Activated T-helper 2 cell treated with anti-CD3 and anti-CD28 coated beads, Interferon-gamma antibody, Interleukin-2, Interleukin-4, amounts not matched to agents 10 μg/mL and 5 μg/mL and 100 μg/mL, durations not matched to agents 14 hours and 24 hours and 36 hours (primary cell): ENCODE data around the gene MAP2K5. TPM values are rescaled to one million over a fixed set of nuclear protein-coding genes. Genes with fewer than 3 reads are reported as not detected.

Source experiments
- DNase-seq: peaks from one replicate; pipeline ENCODE4 v3.0.0; 2021; ENCODE audit warnings: low spot score
- H3K27ac Mint-ChIP-seq: one replicate; pipeline ENCODE4 v1.8.0; 2021; ENCODE audit warnings: mixed read lengths
- H3K27me3 Mint-ChIP-seq: one replicate; pipeline ENCODE4 v1.8.0; 2021; ENCODE audit warnings: low read depth, mixed read lengths
- H3K36me3 Mint-ChIP-seq: one replicate; pipeline ENCODE4 v1.8.0; 2021; ENCODE audit warnings: low read depth, mixed read lengths
- H3K4me1 Mint-ChIP-seq: one replicate; pipeline ENCODE4 v1.8.0; 2021; ENCODE audit warnings: low read depth, mixed read lengths
- H3K4me3 Mint-ChIP-seq: one replicate; pipeline ENCODE4 v1.8.0; 2021; ENCODE audit warnings: low read depth, mild to moderate bottlenecking, moderate library complexity, mixed read lengths
- H3K9me3 Mint-ChIP-seq: one replicate; pipeline ENCODE4 v1.8.0; 2021; ENCODE audit warnings: mixed read lengths
- intact Hi-C: fragments of 100-400 bp; cut with micrococcal nuclease; formaldehyde crosslinking; loops from one replicate; pipeline ENCODE4 v1.15.1; 2023
- total RNA-seq: library from RNA; stranded (reverse); gene quantifications from 2 replicates; pipeline ENCODE4 v1.2.3, GENCODE V29; 2022

Gene MAP2K5
- total RNA-seq, 1 donor from 2014 or later = 25.9 TPM

GRCh38 chr15:67840749-67841512, 298.4 kb downstream of the MAP2K5 start:
- peaks cover 22% of the 10 kb centered on the region for H3K4me1 Mint-ChIP-seq
- intact Hi-C loops = loop anchor here (2.0 to 5.0 kb wide), 4 partner anchors 319 to 1139 kb away; partner anchors contain the start of genes C15orf61, FEM1B, SMAD3 and SMAD6
- no peaks in the 10 kb centered on the region for H3K36me3 Mint-ChIP-seq
- peaks cover 27% of the 10 kb centered on the region for H3K27me3 Mint-ChIP-seq
- no peak for DNase-seq
- H3K27ac Mint-ChIP-seq = peak overlapping the region; percentile 93
- peak overlapping the region; percentile 86 for H3K4me3 Mint-ChIP-seq
- H3K9me3 Mint-ChIP-seq = no peaks in the 10 kb centered on the region

GRCh38 chr15:67841513-67841762, 298.9 kb downstream of the MAP2K5 start:
- intact Hi-C loops = loop anchor here (2.0 to 5.0 kb wide), 4 partner anchors 319 to 1139 kb away; partner anchors contain the start of genes C15orf61, FEM1B, SMAD3 and SMAD6
- H3K4me3 Mint-ChIP-seq = peak overlapping the region; percentile 86
- H3K9me3 Mint-ChIP-seq = no peaks in the 10 kb centered on the region
- no peak for DNase-seq
- H3K4me1 Mint-ChIP-seq = peaks cover 18% of the 10 kb centered on the region
- H3K36me3 Mint-ChIP-seq = no peaks in the 10 kb centered on the region
- H3K27ac Mint-ChIP-seq = no peak overlapping the region
- H3K27me3 Mint-ChIP-seq = peaks cover 23% of the 10 kb centered on the region

- intact Hi-C loops = loop anchor here (5.0 kb wide), 3 partner anchors 321 to 1141 kb away; partner anchors contain the start of genes C15orf61, SMAD3 and SMAD6
- no peak overlapping the region for H3K27ac Mint-ChIP-seq
- H3K36me3 Mint-ChIP-seq = no peaks in the 10 kb centered on the region
- H3K9me3 Mint-ChIP-seq = no peaks in the 10 kb centered on the region
- no peak for DNase-seq
- H3K27me3 Mint-ChIP-seq = peaks cover 21% of the 10 kb centered on the region
- H3K4me3 Mint-ChIP-seq = no peak overlapping the region
- H3K4me1 Mint-ChIP-seq = peaks cover 18% of the 10 kb centered on the region
Measured at GRCh38 chr15:67843092-67843501, 300.6 kb downstream of the MAP2K5 start.

- Mint-ChIP-seq H3K36me3 (no peaks in the 10 kb centered on the region), H3K4me3 (no peak overlapping the region)
- intact Hi-C loops = loop anchor here (5.0 kb wide), 3 partner anchors 321 to 1141 kb away; partner anchors contain the start of genes C15orf61, SMAD3 and SMAD6
Measured at GRCh38 chr15:67843571-67844387, 301.3 kb downstream of the MAP2K5 start.

DNA sequence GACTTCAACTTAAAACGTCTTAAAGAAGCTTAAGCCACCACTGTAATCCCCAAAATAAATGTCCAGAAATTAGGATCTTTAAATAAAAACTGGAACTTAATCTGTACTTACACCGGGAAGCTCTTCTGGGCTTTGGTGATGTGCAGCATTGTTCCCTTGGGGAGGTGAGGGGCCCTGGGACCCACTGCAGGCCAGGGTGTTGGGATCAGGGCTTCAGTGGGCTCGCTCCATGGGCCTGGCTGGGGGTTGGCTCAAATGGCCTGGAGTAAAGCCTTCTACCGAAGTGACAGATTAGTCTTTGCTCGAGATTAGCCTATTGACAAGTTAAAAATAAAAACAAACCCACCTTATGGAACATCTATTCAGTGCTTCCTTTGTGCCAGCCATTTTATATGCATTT, 303.5 kb downstream of the MAP2K5 start:
- Mint-ChIP-seq H3K4me1 (peaks cover 6% of the 10 kb centered on the region), H3K9me3 (no peaks in the 10 kb centered on the region), H3K27ac (no peak overlapping the region), H3K36me3 (no peaks in the 10 kb centered on the region), H3K27me3 (peaks cover 21% of the 10 kb centered on the region), H3K4me3 (no peak overlapping the region)
- no peak for DNase-seq
- intact Hi-C loops = no loop called here

More at GRCh38 chr15:67843571-67844387, 301.3 kb downstream of the MAP2K5 start:
- Mint-ChIP-seq H3K9me3 (no peaks in the 10 kb centered on the region), H3K27ac (no peak overlapping the region), H3K4me1 (peaks cover 15% of the 10 kb centered on the region), H3K27me3 (peaks cover 22% of the 10 kb centered on the region)
- DNase-seq = no peak

GRCh38 chr15:67849538-67849937, 307.0 kb downstream of the MAP2K5 start:
- no peak overlapping the region for H3K27ac Mint-ChIP-seq
- peaks cover 20% of the 10 kb centered on the region for H3K27me3 Mint-ChIP-seq
- no peaks in the 10 kb centered on the region for H3K9me3 Mint-ChIP-seq
- no peaks in the 10 kb centered on the region for H3K36me3 Mint-ChIP-seq
- intact Hi-C loops = no loop called here
- peaks cover 1% of the 10 kb centered on the region for H3K4me1 Mint-ChIP-seq
- no peak overlapping the region for H3K4me3 Mint-ChIP-seq
- DNase-seq = no peak

DNA sequence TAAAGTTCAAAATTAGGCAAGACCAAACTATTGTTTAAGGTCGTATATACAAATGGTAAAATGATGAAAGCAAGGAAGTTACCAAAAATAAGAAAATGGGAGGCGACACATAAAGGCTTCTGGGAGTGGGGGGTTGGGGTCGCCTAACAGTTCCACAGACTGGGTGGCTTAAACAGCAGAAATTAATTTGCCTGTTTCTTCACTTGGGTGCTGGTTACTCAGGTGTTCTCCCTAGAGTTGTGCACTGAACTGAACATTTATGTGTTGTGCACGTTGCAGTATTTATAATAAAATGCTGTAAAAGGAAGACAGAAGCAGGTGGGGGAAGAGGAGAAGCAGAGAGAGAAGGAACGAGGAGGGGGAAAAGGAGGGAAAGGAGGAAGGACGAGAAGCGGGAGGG, 307.8 kb downstream of the MAP2K5 start:
- no peak for DNase-seq
- intact Hi-C loops = no loop called here
- peaks cover 1% of the 10 kb centered on the region for H3K4me1 Mint-ChIP-seq
- no peak overlapping the region for H3K27ac Mint-ChIP-seq
- no peaks in the 10 kb centered on the region for H3K36me3 Mint-ChIP-seq
- H3K4me3 Mint-ChIP-seq = no peak overlapping the region
- peaks cover 20% of the 10 kb centered on the region for H3K27me3 Mint-ChIP-seq
- no peaks in the 10 kb centered on the region for H3K9me3 Mint-ChIP-seq

GRCh38 chr15:67850994-67851571, 308.6 kb downstream of the MAP2K5 start:
- DNase-seq = no peak
- intact Hi-C loops = no loop called here
- no peaks in the 10 kb centered on the region for H3K36me3 Mint-ChIP-seq
- no peaks in the 10 kb centered on the region for H3K9me3 Mint-ChIP-seq
- H3K4me3 Mint-ChIP-seq = no peak overlapping the region
- no peak overlapping the region for H3K27ac Mint-ChIP-seq
- H3K27me3 Mint-ChIP-seq = peaks cover 20% of the 10 kb centered on the region
- H3K4me1 Mint-ChIP-seq = peaks cover 7% of the 10 kb centered on the region

DNA sequence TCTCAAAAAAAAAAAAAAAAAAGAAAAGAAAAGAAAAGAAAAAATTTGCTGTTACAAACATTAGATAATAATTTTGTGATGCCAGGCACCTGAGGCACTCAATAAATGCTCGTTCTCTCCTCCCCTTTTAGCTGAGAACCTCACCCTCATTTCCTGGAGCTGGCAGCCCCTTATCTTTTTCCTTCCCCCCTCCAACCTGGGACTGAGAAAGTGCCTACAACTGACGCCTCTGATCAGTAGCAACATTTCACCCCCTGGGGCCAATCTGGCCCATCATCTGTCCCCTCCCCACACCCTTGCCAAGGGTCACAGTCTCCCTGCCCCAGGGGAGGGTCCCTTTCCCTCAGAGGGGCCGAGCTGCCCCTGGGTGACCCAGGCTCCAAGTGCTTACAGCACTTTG, 309.9 kb downstream of the MAP2K5 start:
- Mint-ChIP-seq H3K4me3 (no peak overlapping the region), H3K36me3 (no peaks in the 10 kb centered on the region), H3K4me1 (peaks cover 8% of the 10 kb centered on the region), H3K27ac (no peak overlapping the region), H3K9me3 (no peaks in the 10 kb centered on the region), H3K27me3 (peaks cover 16% of the 10 kb centered on the region)
- intact Hi-C loops = no loop called here
- no peak for DNase-seq

DNA sequence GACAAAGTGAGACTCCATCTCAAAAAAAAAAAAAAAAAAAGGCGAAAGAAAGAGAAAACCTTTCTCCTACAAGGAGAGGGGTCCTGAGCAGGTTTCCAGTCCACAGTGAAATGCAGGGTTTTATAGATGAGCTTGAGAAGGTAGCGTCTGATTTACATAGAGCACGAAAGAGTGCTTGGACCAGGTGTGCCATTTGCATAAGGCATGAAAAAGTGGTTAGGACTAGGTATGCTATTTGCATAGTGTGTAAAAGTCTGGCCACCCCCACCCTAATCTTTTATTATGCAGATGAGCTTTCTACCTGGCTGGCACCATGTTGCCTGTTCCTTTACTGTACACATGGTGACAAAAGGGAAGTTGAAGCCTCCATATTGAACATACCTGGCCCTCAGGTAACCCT, 311.0 kb downstream of the MAP2K5 start:
- Mint-ChIP-seq H3K4me1 (peaks cover 8% of the 10 kb centered on the region), H3K4me3 (no peak overlapping the region), H3K27ac (no peak overlapping the region), H3K9me3 (no peaks in the 10 kb centered on the region), H3K27me3 (peaks cover 6% of the 10 kb centered on the region), H3K36me3 (no peaks in the 10 kb centered on the region)
- intact Hi-C loops = no loop called here
- no peak for DNase-seq

DNA sequence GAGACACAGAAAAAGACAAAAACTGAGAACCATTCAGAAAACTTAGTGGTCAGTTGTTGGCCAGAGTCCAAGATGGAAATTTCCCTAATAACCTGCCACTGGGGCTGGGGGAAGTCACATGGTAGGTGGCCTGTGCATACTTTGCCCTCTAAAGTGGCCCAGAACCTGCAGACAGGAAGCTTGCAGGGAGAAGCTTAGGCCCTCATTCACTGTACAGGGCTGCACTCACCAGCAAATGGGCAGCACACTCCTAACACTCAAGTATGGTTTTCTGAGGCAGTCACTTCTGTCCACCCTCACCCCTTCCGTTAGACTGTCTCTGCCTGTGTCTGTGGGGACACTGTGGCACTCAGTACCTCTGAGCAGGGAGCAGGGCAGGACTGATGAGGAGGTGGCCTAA, 311.9 kb downstream of the MAP2K5 start:
- Mint-ChIP-seq H3K27ac (no peak overlapping the region), H3K4me1 (peaks cover 8% of the 10 kb centered on the region), H3K9me3 (no peaks in the 10 kb centered on the region), H3K27me3 (peaks cover 3% of the 10 kb centered on the region), H3K36me3 (no peaks in the 10 kb centered on the region), H3K4me3 (no peak overlapping the region)
- intact Hi-C loops = no loop called here
- no peak for DNase-seq

GRCh38 chr15:67855842-67856241, 313.3 kb downstream of the MAP2K5 start:
- Mint-ChIP-seq H3K4me3 (no peak overlapping the region), H3K9me3 (no peaks in the 10 kb centered on the region), H3K36me3 (no peaks in the 10 kb centered on the region), H3K4me1 (peaks cover 8% of the 10 kb centered on the region), H3K27ac (peak overlapping the region; percentile 36), H3K27me3 (peaks cover 4% of the 10 kb centered on the region)
- no peak for DNase-seq
- intact Hi-C loops = no loop called here
